ENCODE results near the gene SLC35F1.
"Not testable (repeated sequence)": the region's sequence is repeated elsewhere in the genome, so short reads cannot be mapped to it uniquely, and the experiment has no call there.

The SLC35F1 gene

GRCh38 chr6:117947234-117947633, 40.2 kb downstream of the SLC35F1 start:
- 92 to 95% methylated on average over 1 of the region's 1 CpG for WGBS, 2 experiments
- no peaks in the 10 kb centered on the region for H3K9me3 ChIP-seq (ENCODE audit: control insufficient read depth, low read length)
- no peak overlapping the region for H3K27ac ChIP-seq (ENCODE audit: insufficient read depth, low read depth, low read length, poor library complexity, severe bottlenecking)
- peaks cover 20% of the 10 kb centered on the region for H3K4me1 ChIP-seq (ENCODE audit: control insufficient read depth, insufficient read depth, low read length)
- H3K27me3 ChIP-seq (ENCODE audit: control insufficient read depth, insufficient read depth, low read length, poor library complexity, severe bottlenecking): no peaks in the 10 kb centered on the region
- no peaks in the 10 kb centered on the region for H3K36me3 ChIP-seq (ENCODE audit: control insufficient read depth, insufficient read depth, low read length)
- no peak overlapping the region for H3K4me3 ChIP-seq (ENCODE audit: insufficient read depth, low read depth, low read length)

GRCh38 chr6:117951783-117952182, 44.7 kb downstream of the SLC35F1 start:
- peaks cover 34% of the 10 kb centered on the region for H3K4me1 ChIP-seq (ENCODE audit: control insufficient read depth, insufficient read depth, low read length)
- no peak overlapping the region for H3K4me3 ChIP-seq (ENCODE audit: insufficient read depth, low read depth, low read length)
- no peaks in the 10 kb centered on the region for H3K27me3 ChIP-seq (ENCODE audit: control insufficient read depth, insufficient read depth, low read length, poor library complexity, severe bottlenecking)
- no peaks in the 10 kb centered on the region for H3K9me3 ChIP-seq (ENCODE audit: control insufficient read depth, low read length)
- H3K36me3 ChIP-seq (ENCODE audit: control insufficient read depth, insufficient read depth, low read length): no peaks in the 10 kb centered on the region
- H3K27ac ChIP-seq (ENCODE audit: insufficient read depth, low read depth, low read length, poor library complexity, severe bottlenecking): peak overlapping the region; percentile 67
- 2 to 6% methylated on average over 3 of the region's 3 CpGs for WGBS, 2 experiments

GRCh38 chr6:117955684-117956256, 48.7 kb downstream of the SLC35F1 start:
- Histone ChIP-seq H3K4me3 (ENCODE audit: insufficient read depth, low read depth, low read length) (no peak overlapping the region), H3K9me3 (ENCODE audit: control insufficient read depth, low read length) (no peaks in the 10 kb centered on the region), H3K27ac (ENCODE audit: insufficient read depth, low read depth, low read length, poor library complexity, severe bottlenecking) (peak overlapping the region; percentile 64), H3K27me3 (ENCODE audit: control insufficient read depth, insufficient read depth, low read length, poor library complexity, severe bottlenecking) (no peaks in the 10 kb centered on the region), H3K36me3 (ENCODE audit: control insufficient read depth, insufficient read depth, low read length) (no peaks in the 10 kb centered on the region), H3K4me1 (ENCODE audit: control insufficient read depth, insufficient read depth, low read length) (peaks cover 30% of the 10 kb centered on the region)
- 86 to 93% methylated on average over 2 of the region's 2 CpGs for WGBS, 2 experiments

GRCh38 chr6:117956386-117956785, 49.3 kb downstream of the SLC35F1 start:
- peak overlapping the region; percentile 64 for H3K27ac ChIP-seq (ENCODE audit: insufficient read depth, low read depth, low read length, poor library complexity, severe bottlenecking)
- H3K4me3 ChIP-seq (ENCODE audit: insufficient read depth, low read depth, low read length): no peak overlapping the region
- H3K27me3 ChIP-seq (ENCODE audit: control insufficient read depth, insufficient read depth, low read length, poor library complexity, severe bottlenecking): no peaks in the 10 kb centered on the region
- H3K36me3 ChIP-seq (ENCODE audit: control insufficient read depth, insufficient read depth, low read length): no peaks in the 10 kb centered on the region
- peaks cover 31% of the 10 kb centered on the region for H3K4me1 ChIP-seq (ENCODE audit: control insufficient read depth, insufficient read depth, low read length)
- no peaks in the 10 kb centered on the region for H3K9me3 ChIP-seq (ENCODE audit: control insufficient read depth, low read length)
- WGBS, 2 experiments: 58 to 59% methylated on average over 5 of the region's 5 CpGs

- no peaks in the 10 kb centered on the region for H3K27me3 ChIP-seq (ENCODE audit: control insufficient read depth, insufficient read depth, low read length, poor library complexity, severe bottlenecking)
- peaks cover 28% of the 10 kb centered on the region for H3K4me1 ChIP-seq (ENCODE audit: control insufficient read depth, insufficient read depth, low read length)
- H3K9me3 ChIP-seq (ENCODE audit: control insufficient read depth, low read length): no peaks in the 10 kb centered on the region
- H3K4me3 ChIP-seq (ENCODE audit: insufficient read depth, low read depth, low read length): no peak overlapping the region
- no peak overlapping the region for H3K27ac ChIP-seq (ENCODE audit: insufficient read depth, low read depth, low read length, poor library complexity, severe bottlenecking)
- H3K36me3 ChIP-seq (ENCODE audit: control insufficient read depth, insufficient read depth, low read length): no peaks in the 10 kb centered on the region
- 95 to 96% methylated on average over 2 to 3 of the region's 3 CpGs for WGBS, 2 experiments
These were observed 51.5 kb downstream of the SLC35F1 start for GRCh38 chr6:117958536-117958935.

GRCh38 chr6:117960877-117961276, 53.8 kb downstream of the SLC35F1 start:
- H3K36me3 ChIP-seq (ENCODE audit: control insufficient read depth, insufficient read depth, low read length): no peaks in the 10 kb centered on the region
- peaks cover 20% of the 10 kb centered on the region for H3K4me1 ChIP-seq (ENCODE audit: control insufficient read depth, insufficient read depth, low read length)
- WGBS, 2 experiments: 97 to 100% methylated on average over 1 of the region's 1 CpG
- no peaks in the 10 kb centered on the region for H3K9me3 ChIP-seq (ENCODE audit: control insufficient read depth, low read length)
- H3K27me3 ChIP-seq (ENCODE audit: control insufficient read depth, insufficient read depth, low read length, poor library complexity, severe bottlenecking): no peaks in the 10 kb centered on the region
- no peak overlapping the region for H3K27ac ChIP-seq (ENCODE audit: insufficient read depth, low read depth, low read length, poor library complexity, severe bottlenecking)
- no peak overlapping the region for H3K4me3 ChIP-seq (ENCODE audit: insufficient read depth, low read depth, low read length)

- Histone ChIP-seq H3K4me1 (ENCODE audit: control insufficient read depth, insufficient read depth, low read length) (peaks cover 16% of the 10 kb centered on the region), H3K36me3 (ENCODE audit: control insufficient read depth, insufficient read depth, low read length) (no peaks in the 10 kb centered on the region), H3K9me3 (ENCODE audit: control insufficient read depth, low read length) (no peaks in the 10 kb centered on the region), H3K27ac (ENCODE audit: insufficient read depth, low read depth, low read length, poor library complexity, severe bottlenecking) (no peak overlapping the region), H3K4me3 (ENCODE audit: insufficient read depth, low read depth, low read length) (no peak overlapping the region), H3K27me3 (ENCODE audit: control insufficient read depth, insufficient read depth, low read length, poor library complexity, severe bottlenecking) (no peaks in the 10 kb centered on the region)
- WGBS, 2 experiments: 84 to 85% methylated on average over 3 of the region's 3 CpGs
These were observed 54.2 kb downstream of the SLC35F1 start for GRCh38 chr6:117961301-117961700.

- H3K27me3 ChIP-seq (ENCODE audit: control insufficient read depth, insufficient read depth, low read length, poor library complexity, severe bottlenecking); H3K4me3 ChIP-seq (ENCODE audit: insufficient read depth, low read depth, low read length); H3K27ac ChIP-seq (ENCODE audit: insufficient read depth, low read depth, low read length, poor library complexity, severe bottlenecking); H3K9me3 ChIP-seq (ENCODE audit: control insufficient read depth, low read length); H3K36me3 ChIP-seq (ENCODE audit: control insufficient read depth, insufficient read depth, low read length): not testable (repeated sequence)
- peaks cover 10% of the 10 kb centered on the region for H3K4me1 ChIP-seq (ENCODE audit: control insufficient read depth, insufficient read depth, low read length)
- 87 to 88% methylated on average over 7 of the region's 7 CpGs for WGBS, 2 experiments
These were observed 58.7 kb downstream of the SLC35F1 start for GRCh38 chr6:117965763-117966162.

- H3K36me3 ChIP-seq (ENCODE audit: control insufficient read depth, insufficient read depth, low read length): no peaks in the 10 kb centered on the region
- no peaks in the 10 kb centered on the region for H3K4me1 ChIP-seq (ENCODE audit: control insufficient read depth, insufficient read depth, low read length)
- H3K27me3 ChIP-seq (ENCODE audit: control insufficient read depth, insufficient read depth, low read length, poor library complexity, severe bottlenecking): no peaks in the 10 kb centered on the region
- no peaks in the 10 kb centered on the region for H3K9me3 ChIP-seq (ENCODE audit: control insufficient read depth, low read length)
- no peak overlapping the region for H3K4me3 ChIP-seq (ENCODE audit: insufficient read depth, low read depth, low read length)
- H3K27ac ChIP-seq (ENCODE audit: insufficient read depth, low read depth, low read length, poor library complexity, severe bottlenecking): no peak overlapping the region
These were observed 64.6 kb downstream of the SLC35F1 start for GRCh38 chr6:117971637-117972036.

GRCh38 chr6:117974914-117975627, 68.0 kb downstream of the SLC35F1 start:
- Histone ChIP-seq H3K9me3 (ENCODE audit: control insufficient read depth, low read length) (no peaks in the 10 kb centered on the region), H3K4me3 (ENCODE audit: insufficient read depth, low read depth, low read length) (no peak overlapping the region), H3K27me3 (ENCODE audit: control insufficient read depth, insufficient read depth, low read length, poor library complexity, severe bottlenecking) (no peaks in the 10 kb centered on the region), H3K27ac (ENCODE audit: insufficient read depth, low read depth, low read length, poor library complexity, severe bottlenecking) (no peak overlapping the region), H3K36me3 (ENCODE audit: control insufficient read depth, insufficient read depth, low read length) (no peaks in the 10 kb centered on the region), H3K4me1 (ENCODE audit: control insufficient read depth, insufficient read depth, low read length) (no peaks in the 10 kb centered on the region)
- WGBS, 2 experiments: 89 to 100% methylated on average over 1 of the region's 1 CpG
